Activated naive CD4-positive, alpha-beta T cell treated with anti-CD3 and anti-CD28 coated beads, Interleukin-2, amount 50 U/mL, for 72 hours (primary cell): Measurements from ENCODE around the gene PHAF1. TPM values are rescaled to one million over a fixed set of nuclear protein-coding genes. Genes with fewer than 3 reads are reported as not detected.
A peak's percentile ranks its signal among the peaks of the same experiment; 100 is the strongest.

Source experiments
- ATAC-seq, 2 donors: fragments of 150-1000 bp; cut with Tn5 transposase; 2 replicates each; pipeline ENCODE4 v1.10.0; 2021; ENCODE audit warnings: mild to moderate bottlenecking in 2 of 2, moderate library complexity in 2 of 2
- DNase-seq, 2 donors: peaks; one replicate each; pipeline ENCODE4 v3.0.0; 2021 to 2022; ENCODE audit warnings: low spot score in 2 of 2
- H3K27ac Mint-ChIP-seq, 2 donors: one replicate each; pipeline ENCODE4 v1.8.0; 2022; ENCODE audit warnings: mild to moderate bottlenecking in 2 of 2, mixed read lengths in 2 of 2
- H3K36me3 Mint-ChIP-seq, 2 donors: one replicate each; pipeline ENCODE4 v1.8.0; 2022; ENCODE audit warnings: mixed read lengths in 2 of 2
- H3K9me3 Mint-ChIP-seq, 2 donors: one replicate each; pipeline ENCODE4 v1.8.0; 2022; ENCODE audit warnings: mixed read lengths in 2 of 2
- total RNA-seq, 2 donors: library from RNA; stranded (reverse); gene quantifications; one replicate each; pipeline ENCODE4 v1.2.3, GENCODE V29; 2022

Gene PHAF1
- total RNA-seq, 2 donors from 2014 or later, result 15.6 to 16.6 TPM

- Mint-ChIP-seq H3K27ac (peak overlapping the region in 1 of 2 donors; percentile 92), H3K36me3 (peaks cover 13 to 30% of the 10 kb centered on the region in 2 donors), H3K9me3 (no peaks in the 10 kb centered on the region)
- DNase-seq (no peak), ATAC-seq (no peak)
Observed at GRCh38 chr16:67190448-67191399, 81.0 kb downstream of the PHAF1 start.

- H3K9me3 Mint-ChIP-seq, result no peaks in the 10 kb centered on the region
- H3K36me3 Mint-ChIP-seq, result peaks cover 20 to 38% of the 10 kb centered on the region in 2 donors
- DNase-seq (no peak), ATAC-seq (peak; percentile 15 to 18)
- H3K27ac Mint-ChIP-seq, result peak overlapping the region; percentile 85 to 92
Observed at GRCh38 chr16:67191411-67191994, 81.8 kb downstream of the PHAF1 start.

DNA sequence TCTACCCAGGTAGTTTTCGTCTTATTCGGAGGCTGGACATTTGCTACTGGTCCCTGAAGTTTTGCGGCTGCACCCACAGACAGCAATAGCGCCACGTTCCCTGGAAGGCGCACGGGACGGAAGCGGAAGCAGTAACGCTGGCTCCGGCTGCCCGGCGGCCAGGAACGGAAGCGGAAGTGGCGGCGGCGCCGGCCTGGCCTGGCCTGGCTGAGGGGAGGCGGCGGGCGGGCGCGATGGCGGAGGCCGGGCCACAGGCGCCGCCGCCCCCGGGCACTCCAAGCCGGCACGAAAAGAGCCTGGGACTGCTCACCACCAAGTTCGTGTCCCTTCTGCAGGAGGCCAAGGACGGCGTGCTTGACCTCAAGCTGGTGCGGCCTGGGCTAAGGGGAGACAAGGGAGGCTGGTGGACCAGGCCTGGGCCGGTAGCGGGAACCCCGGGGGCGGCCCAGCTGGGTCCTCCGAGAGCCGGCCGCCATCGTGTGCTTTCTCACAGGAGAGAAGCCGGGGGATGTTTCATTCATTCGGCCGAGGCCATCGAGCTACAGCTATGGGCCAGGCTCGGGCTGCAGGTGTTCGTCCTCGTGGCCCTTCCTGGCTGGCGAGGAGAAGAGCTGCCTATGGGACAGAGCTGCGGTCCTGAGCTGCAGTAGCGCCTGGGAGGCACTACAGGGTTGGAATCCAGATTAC, 82.4 kb downstream of the PHAF1 start, which contains the start of gene E2F4:
Gene E2F4 (plus strand): TSS at position 161 of the 687 bp plus-strand sequence. CDS start 73 bp downstream, at position 234.
- ATAC-seq (peak; percentile 99), DNase-seq (peak; percentile 90 to 91)
- peaks cover 25 to 44% of the 10 kb centered on the region in 2 donors for H3K36me3 Mint-ChIP-seq
- H3K9me3 Mint-ChIP-seq, result no peaks in the 10 kb centered on the region
- peak within 1 kb of the TSS; percentile 92 to 96 for H3K27ac Mint-ChIP-seq

- peak overlapping the region; percentile 92 to 96 for H3K27ac Mint-ChIP-seq
- peaks cover 25 to 44% of the 10 kb centered on the region in 2 donors for H3K36me3 Mint-ChIP-seq
- DNase-seq (no peak), ATAC-seq (no peak)
- H3K9me3 Mint-ChIP-seq, result no peaks in the 10 kb centered on the region
Observed at GRCh38 chr16:67192781-67193361, 83.1 kb downstream of the PHAF1 start.

DNA sequence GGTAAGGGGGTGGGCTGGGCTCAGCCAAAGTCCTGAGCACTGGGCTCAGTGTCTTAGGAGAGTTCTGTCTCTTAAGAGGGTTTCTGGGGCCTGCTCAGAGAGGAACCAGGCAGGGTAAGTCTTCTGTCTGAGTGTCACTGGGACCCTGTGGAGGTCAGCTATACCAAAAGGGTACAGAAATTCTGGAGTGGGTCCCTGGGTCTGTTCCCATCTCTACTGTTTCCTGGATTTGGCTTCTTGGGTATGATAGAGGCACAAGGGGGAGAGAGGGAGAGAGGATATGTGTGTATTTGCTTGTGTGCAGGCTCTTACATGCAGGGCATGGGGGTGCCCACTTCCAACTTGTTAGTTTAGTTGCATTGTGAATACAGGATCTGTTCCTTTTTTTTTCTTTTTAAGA, 83.8 kb downstream of the PHAF1 start:
- H3K9me3 Mint-ChIP-seq, result no peaks in the 10 kb centered on the region
- ATAC-seq (no peak), DNase-seq (no peak)
- peak overlapping the region; percentile 92 to 96 for H3K27ac Mint-ChIP-seq
- peaks cover 25 to 44% of the 10 kb centered on the region in 2 donors for H3K36me3 Mint-ChIP-seq

DNA sequence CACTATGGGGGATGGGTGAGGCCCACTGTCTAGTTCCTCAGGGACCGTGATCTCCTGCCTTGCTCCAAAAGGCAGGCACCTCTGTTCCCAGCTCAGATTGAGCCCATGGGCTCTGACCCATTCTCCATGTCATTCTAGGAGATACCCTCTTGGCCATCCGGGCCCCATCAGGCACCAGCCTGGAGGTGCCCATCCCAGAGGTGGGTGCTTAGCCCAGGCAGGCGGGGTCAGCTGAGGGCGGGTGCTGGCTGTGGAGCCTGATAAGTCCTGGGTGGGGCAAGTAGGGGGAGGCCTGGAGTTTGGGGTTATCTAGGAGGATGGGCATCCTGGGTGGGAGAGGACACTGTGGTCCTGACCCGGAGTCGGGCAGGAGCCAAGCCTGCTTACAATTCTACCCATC, 84.5 kb downstream of the PHAF1 start:
- ATAC-seq (no peak), DNase-seq (no peak)
- Mint-ChIP-seq H3K9me3 (no peaks in the 10 kb centered on the region), H3K27ac (peak overlapping the region; percentile 90 to 92), H3K36me3 (peaks cover 25 to 44% of the 10 kb centered on the region in 2 donors)

GRCh38 chr16:67195676-67196075, 85.9 kb downstream of the PHAF1 start:
- DNase-seq (no peak), ATAC-seq (no peak)
- Mint-ChIP-seq H3K9me3 (no peaks in the 10 kb centered on the region), H3K27ac (peak overlapping the region; percentile 4 to 67), H3K36me3 (peaks cover 25 to 44% of the 10 kb centered on the region in 2 donors)

- DNase-seq (no peak), ATAC-seq (no peak)
- Mint-ChIP-seq H3K9me3 (no peaks in the 10 kb centered on the region), H3K27ac (peak overlapping the region in 1 of 2 donors; percentile 86), H3K36me3 (peaks cover 25 to 35% of the 10 kb centered on the region in 2 donors)
Observed at GRCh38 chr16:67196881-67197280, 87.1 kb downstream of the PHAF1 start.

- DNase-seq, result no peak
- Mint-ChIP-seq H3K27ac (peak overlapping the region in 1 of 2 donors; percentile 82), H3K9me3 (no peaks in the 10 kb centered on the region), H3K36me3 (peaks cover 21 to 31% of the 10 kb centered on the region in 2 donors)
- ATAC-seq, result peak in 1 of 2 donors; percentile 5
Observed at GRCh38 chr16:67197704-67198103, 88.0 kb downstream of the PHAF1 start.

Other genes with a start within 250 kb of the PHAF1 start
- gene PDP2, start 229.4 kb upstream of the PHAF1 start, total RNA-seq, result 10 to 100 TPM; 28.7 to 65.1 TPM
- gene CDH16, start 191.1 kb upstream of the PHAF1 start, total RNA-seq, result not detected
- 1 to 10 TPM in 1 of 2 donors, under 1 TPM in 1; 0.99 to 3.8 TPM for gene RRAD, start 184.4 kb upstream of the PHAF1 start, total RNA-seq
- gene CIAO2B, start 175.5 kb upstream of the PHAF1 start, total RNA-seq, result 100 to 1,000 TPM; 169 to 196 TPM
- 10 to 100 TPM; 26.2 to 29.8 TPM for gene CES2, start 174.4 kb upstream of the PHAF1 start, total RNA-seq
- gene CES3, start 148.7 kb upstream of the PHAF1 start, total RNA-seq, result 1 to 10 TPM in 1 of 2 donors, under 1 TPM in 1; 0.73 to 6.8 TPM
- 10 to 100 TPM in 1 of 2 donors, 1 to 10 TPM in 1; 8.2 to 21.3 TPM for gene CES4A, start 121.4 kb upstream of the PHAF1 start, total RNA-seq
- 100 to 1,000 TPM; 119 to 124 TPM for gene CBFB, start 80.8 kb upstream of the PHAF1 start, total RNA-seq
- gene B3GNT9, start 41.1 kb downstream of the PHAF1 start, total RNA-seq, result 1 to 10 TPM; 3.2 to 4.7 TPM
- gene TRADD, start 50.0 kb downstream of the PHAF1 start, total RNA-seq, result 10 to 100 TPM; 15.7 to 43.5 TPM
- 10 to 100 TPM; 27.9 to 38.7 TPM for gene FBXL8, start 50.0 kb downstream of the PHAF1 start, total RNA-seq
- 10 to 100 TPM; 26.0 to 58.8 TPM for gene HSF4, start 54.8 kb downstream of the PHAF1 start, total RNA-seq
- 10 to 100 TPM in 1 of 2 donors, 1 to 10 TPM in 1; 9.2 to 43.4 TPM for gene NOL3, start 60.6 kb downstream of the PHAF1 start, total RNA-seq
- 10 to 100 TPM; 26.3 to 63.5 TPM for gene MATCAP1, start 74.0 kb downstream of the PHAF1 start, total RNA-seq
- under 1 TPM in 1 of 2 donors, not detected in 1; 0.36 TPM for gene EXOC3L1, start 80.2 kb downstream of the PHAF1 start, total RNA-seq
- 100 to 1,000 TPM in 1 of 2 donors, 10 to 100 TPM in 1; 71.7 to 104 TPM for gene E2F4, start 82.2 kb downstream of the PHAF1 start, total RNA-seq
- gene ELMO3, start 89.2 kb downstream of the PHAF1 start, total RNA-seq, result 1 to 10 TPM; 4.0 to 7.0 TPM
- gene TMEM208, start 117.2 kb downstream of the PHAF1 start, total RNA-seq, result 10 to 100 TPM; 28.4 to 35.4 TPM
- gene FHOD1, start 137.5 kb downstream of the PHAF1 start, total RNA-seq, result 100 to 1,000 TPM; 104 to 133 TPM
- gene SLC9A5, start 139.0 kb downstream of the PHAF1 start, total RNA-seq, result 10 to 100 TPM in 1 of 2 donors, 1 to 10 TPM in 1; 8.3 to 13.6 TPM
- gene PLEKHG4, start 169.6 kb downstream of the PHAF1 start, total RNA-seq, result 10 to 100 TPM in 1 of 2 donors, 1 to 10 TPM in 1; 9.5 to 23.2 TPM
- gene KCTD19, start 216.8 kb downstream of the PHAF1 start, total RNA-seq, result 1 to 10 TPM in 1 of 2 donors, under 1 TPM in 1; 0.71 to 6.1 TPM
- gene LRRC36, start 216.9 kb downstream of the PHAF1 start, total RNA-seq, result 1 to 10 TPM in 1 of 2 donors, under 1 TPM in 1; 0.57 to 1.9 TPM